GM18867 (cell line): ENCODE data around the gene MDM2.
A peak's percentile ranks its signal among the peaks of the same experiment; 100 is the strongest.

Source experiments
- ATAC-seq: cut with Tn5 transposase; IDR thresholded peaks from one replicate; pipeline ENCODE4 v1.9.1; 2021; ENCODE audit warnings: mild to moderate bottlenecking, moderate library complexity; ENCODE audit not compliant: unreplicated experiment

MDM2 gene

DNA sequence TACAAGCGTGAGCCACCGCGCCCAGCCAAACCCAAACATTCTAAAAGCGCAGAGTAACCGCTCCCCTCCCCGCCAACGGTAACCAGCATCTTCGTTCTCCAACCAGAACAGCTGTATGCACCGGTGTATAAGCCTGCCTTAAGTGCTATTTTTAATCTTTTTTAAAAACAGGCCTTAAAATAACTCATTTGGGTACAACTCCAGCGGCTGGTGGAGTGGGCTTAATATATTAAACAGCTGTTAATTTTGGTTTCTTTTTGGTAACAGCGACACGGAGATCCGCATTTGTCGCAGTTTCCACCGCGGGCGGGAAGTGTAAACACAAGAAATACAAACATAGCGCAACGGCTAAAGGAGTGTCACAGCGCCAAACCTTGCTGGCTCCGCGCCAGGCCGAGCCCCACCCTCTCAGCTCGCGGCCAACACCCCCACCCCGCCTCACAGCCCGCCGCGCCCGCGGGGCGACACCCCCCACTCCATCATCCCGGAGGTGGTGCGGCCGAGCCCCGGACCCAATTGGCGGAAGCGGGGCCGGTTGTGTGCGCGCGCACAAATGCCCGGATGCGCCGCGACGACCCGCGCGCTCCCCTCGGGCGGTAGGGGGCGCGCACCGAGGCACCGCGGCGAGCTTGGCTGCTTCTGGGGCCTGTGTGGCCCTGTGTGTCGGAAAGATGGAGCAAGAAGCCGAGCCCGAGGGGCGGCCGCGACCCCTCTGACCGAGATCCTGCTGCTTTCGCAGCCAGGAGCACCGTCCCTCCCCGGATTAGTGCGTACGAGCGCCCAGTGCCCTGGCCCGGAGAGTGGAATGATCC is at the start of gene MDM2:
Gene MDM2, plus strand, starts transcription at position 602 of the 812 bp plus-strand sequence. CDS start 301 bp downstream, outside the sequence.
- ATAC-seq, result peak; percentile 75

GRCh38 chr12:68759852-68760251 is 48.1 kb upstream of the MDM2 start:
- ATAC-seq, result no peak

DNA sequence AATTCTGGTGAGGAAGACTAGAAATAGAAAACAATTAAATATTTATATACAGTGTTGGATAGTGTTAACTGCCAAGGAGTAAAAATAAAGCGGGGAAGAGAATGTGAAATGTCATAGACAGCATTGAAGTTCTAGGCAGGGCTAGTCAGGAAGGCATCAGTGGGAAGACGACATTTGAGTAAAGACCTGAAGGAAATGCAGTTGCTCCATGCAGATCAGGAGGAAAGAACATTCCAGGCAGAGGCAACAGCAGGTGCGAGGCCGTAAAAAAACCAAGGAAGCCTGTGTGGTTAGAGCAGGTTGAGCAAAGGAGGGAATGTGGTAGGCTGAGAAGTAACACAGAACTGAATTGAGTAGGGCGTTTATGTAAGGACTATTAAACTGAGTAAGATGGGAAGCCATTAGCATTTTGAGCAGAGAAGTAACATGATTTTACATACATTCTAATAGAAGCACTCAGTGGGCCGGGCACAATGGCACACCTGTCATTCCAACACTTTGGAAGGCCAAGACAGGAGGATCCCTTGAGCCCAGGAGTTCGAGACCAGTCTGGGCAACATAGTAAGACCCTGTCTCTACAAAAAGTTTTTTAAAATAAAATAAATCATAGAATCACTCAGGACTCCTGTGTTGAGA is 47.1 kb upstream of the MDM2 start:
- no peak for ATAC-seq

DNA sequence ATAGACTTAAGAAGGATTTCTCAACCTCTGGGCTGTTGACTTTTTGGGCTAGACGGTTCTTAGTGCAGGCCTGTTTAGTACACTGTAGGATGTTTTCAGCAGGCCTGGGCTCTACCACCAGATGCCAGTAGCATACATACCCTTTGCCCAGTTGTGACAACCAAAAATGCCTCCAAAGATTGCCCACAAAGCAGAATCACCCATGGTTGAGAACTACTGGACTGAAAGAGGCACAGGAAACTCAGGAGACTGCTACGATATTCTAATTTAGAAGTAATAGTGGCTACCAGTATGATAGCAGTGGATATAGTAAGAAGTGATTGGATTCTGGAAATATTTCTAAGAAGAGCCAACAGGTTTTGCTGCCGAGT is 46.5 kb upstream of the MDM2 start:
- no peak for ATAC-seq

- no peak for ATAC-seq
Observed at GRCh38 chr12:68761901-68762630, 45.9 kb upstream of the MDM2 start.

DNA sequence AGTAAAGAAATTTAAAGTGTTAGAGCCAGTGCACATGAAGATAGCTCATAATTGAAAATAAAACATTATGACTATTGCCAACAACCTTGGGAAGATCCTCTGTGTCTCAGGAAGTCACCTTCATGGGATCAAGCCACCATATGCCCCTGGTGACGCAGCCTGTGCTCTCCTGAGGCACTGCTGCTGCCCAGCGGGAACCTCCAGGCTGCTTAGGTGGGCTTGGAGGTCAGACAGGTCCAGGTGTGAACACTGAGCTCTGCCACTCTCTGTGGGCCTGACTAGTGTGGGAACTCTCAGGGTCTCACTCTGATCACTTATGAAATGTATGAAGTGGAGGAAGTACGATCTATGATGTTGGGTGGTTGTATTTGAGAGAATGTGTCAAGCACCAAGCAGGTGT is 45.3 kb upstream of the MDM2 start:
- ATAC-seq, result no peak

DNA sequence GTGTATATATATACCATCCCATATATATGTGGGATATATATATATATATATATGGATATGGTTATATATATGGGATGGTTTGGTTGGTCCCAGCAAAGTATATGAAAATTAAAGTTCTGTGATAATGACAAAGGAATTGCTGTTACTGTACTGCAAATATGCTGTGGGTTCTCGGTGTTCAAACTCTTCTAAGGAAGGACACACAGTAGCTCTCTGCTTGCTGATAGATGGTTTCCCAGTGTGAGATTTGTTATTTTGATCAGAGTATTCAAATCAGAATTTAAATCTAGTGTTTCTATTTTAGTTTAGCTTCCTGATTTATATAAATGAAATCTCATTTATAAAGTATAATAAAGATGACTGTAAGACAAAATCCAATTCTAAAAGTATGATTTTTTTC is 42.3 kb upstream of the MDM2 start:
- ATAC-seq, result no peak

GRCh38 chr12:68766646-68767045 is 41.3 kb upstream of the MDM2 start:
- ATAC-seq, result no peak

DNA sequence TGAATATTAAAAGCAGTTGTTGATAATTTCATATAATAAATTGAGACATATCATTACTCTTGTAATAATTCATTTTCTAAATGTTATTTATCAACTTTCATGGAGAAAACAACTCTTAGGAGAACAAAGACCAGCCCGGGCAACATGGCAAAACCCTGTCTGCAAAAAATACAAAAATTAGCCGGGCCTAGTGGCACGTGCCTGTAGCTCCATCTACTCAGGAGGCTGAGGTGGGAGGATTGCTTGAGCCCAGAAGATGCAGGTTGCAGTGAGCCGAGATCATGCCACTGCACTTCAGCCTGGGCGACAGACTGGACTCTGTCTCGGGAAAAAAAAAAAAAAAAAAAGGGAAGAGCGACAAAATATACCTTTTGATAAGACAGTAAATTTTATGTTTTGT is 40.8 kb upstream of the MDM2 start:
- no peak for ATAC-seq

DNA sequence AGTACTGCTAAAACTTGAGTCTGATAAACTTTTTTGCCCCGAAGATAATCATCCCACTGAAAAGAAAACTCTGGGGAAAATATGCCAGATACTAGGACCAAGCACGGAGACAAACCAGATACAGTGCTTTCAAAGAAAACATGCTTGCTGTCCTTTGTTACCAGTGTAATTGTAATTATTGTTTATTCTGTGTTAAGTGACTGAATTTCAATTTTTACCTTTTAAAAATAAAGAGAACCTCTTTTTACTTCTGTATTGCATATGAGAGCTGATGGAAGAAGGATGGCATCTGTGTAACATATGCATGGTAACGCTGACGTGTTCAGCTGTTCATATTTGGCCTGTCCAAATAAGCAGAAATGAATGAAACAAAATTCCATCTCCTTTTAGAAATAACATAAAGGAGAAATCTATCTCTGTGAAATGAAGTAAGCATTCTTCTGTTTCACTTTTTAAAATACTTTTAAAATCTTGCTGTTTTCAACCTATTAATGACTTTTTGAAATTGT is 39.5 kb upstream of the MDM2 start:
- ATAC-seq, result no peak

DNA sequence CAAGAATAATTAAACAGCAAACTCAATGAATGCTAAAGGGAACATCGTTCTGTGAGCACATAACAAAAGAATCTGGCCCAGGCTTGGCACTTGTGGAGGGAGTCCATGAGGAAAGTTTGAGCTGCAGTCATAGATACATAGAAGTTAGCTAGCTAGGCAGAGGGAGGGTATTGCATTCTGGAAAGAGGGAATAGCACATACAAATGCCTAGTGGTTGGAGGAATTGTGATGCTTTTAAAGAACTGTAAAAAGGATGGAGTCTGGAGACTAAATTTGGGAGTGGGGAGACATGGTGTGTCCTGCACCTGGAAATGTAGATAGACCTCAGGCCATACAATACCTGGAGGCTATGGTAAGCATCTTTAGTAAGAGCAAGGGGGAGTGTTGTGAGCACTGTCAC is 38.0 kb upstream of the MDM2 start:
- ATAC-seq, result no peak

DNA sequence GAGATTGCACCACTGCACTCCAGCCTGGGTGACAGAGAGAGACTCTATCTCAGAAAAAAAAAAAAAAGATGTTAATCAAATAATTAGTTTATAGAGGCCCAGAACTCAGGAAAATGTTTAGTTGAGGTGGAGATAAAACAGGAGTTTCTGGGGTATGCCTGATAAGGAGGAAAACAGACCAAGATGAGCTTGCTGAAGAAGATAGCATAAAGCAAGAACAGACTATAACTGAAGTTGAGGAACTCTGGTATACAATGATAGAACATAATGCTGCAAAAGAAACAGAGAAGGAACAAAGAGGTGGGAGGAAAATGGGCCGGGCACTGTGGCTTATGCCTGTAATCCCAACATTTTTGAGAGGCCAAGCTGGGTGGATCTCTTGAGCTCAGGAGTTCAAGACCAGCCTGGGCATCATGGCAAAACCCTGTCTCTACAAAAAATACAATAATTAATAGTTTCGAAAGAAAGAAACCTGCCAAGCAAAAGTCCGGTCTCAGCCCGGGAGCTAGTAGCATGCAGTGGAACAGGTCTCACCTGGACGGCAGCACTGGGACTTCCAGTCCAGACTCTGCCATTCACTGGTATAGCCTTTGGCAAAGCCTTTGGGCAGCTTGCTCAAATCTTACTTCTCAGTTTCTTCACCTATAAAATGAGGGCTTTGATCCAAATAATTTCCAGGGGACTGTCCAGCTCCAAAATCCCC is 36.6 kb upstream of the MDM2 start:
- no peak for ATAC-seq

DNA sequence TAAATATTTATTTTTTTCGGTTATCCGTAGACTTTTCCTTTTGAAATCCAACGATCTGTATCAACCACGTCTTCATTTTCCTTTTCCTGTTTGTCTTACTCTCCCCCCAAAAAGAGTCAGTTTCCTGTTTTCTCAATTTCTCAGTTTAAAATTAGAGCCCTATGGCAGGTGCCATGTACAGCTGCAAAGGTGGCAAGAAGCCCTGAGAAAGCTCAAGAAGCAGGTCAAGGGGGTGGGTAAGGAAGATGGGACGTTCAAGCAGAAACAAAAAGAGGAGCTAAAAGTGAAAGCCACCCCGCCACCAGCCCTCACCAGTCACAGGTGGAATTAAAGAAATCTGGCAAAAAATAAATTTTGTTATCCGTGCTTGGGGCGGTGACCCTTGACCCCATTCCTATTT is 35.3 kb upstream of the MDM2 start:
- peak; percentile 68 for ATAC-seq

- ATAC-seq, result no peak
Observed at GRCh38 chr12:68773582-68773981, 34.4 kb upstream of the MDM2 start.

DNA sequence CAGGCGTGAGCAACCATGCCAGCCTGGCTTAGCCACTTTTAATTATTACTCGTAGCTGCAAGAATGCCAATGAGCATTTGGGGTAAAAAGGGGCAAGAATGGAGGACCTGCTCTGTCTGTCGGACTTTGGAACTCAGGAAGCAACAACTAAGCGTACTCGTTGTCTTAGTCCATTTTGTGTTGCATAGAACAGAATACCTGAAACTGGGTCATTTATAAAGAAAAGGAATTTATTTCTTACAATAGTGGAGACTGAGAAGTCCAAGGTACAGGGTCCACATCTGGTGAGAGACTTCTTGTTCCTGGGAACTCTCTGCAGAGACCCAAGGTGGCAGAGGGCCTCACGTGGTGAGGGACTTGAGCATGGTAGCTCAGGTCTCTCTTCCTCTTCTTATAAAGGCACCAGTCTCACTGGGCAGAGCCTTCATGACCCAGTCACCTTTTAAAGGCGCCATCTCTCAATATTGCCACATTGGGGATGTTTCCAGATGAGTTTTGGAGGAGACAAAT is 32.8 kb upstream of the MDM2 start:
- no peak for ATAC-seq

DNA sequence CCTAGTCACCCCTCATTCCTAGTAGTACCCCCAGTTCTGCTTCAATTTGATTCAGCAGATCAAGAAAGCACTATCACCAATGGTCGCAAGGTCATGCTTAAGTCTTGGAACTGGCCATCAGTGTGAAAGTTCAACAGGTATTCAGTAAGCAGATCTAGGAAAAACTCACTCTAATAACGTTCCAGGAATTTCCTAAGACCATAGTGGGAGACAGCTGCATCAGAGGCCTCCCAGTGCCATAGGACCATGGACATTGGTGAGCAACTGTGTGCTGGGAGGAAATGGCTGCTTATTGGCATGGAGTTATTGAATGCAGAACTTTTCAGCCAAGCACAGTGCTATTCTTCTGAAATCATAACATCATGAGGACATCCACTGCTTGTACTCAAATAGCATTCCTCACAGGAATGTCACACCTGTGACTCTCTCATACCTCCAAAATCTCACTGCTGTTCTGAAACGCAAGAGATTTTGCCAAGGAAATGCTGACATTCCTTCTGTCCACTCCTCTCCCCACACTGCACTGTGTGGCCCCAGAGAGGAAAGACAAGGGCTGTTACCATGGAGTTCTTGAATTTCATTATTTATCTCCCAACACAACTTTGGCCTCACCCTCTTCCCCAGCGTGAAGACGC is 30.9 kb upstream of the MDM2 start:
- ATAC-seq, result no peak

- ATAC-seq, result no peak
Observed at GRCh38 chr12:68779280-68779679, 28.7 kb upstream of the MDM2 start.

DNA sequence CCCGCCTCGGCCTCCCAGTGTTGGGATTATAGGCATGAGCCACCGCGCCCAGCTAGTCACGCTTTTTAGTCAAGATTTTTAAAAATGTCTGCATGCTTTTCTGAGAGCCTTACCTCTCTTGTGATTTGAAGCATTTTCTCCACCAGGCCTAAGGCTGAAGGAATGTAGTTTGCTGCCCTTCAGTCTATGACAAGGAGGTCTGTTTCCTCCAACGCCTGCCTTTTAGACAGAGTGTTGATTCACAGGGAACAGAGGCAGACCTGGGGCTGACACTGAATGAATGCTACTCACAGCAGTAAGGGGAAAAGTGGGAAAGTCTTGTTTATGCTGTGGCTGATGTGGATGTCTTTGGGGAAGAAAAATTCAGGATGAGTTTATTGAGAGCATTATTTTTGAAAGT is 27.2 kb upstream of the MDM2 start:
- ATAC-seq, result no peak

GRCh38 chr12:68781728-68782127 is 26.2 kb upstream of the MDM2 start:
- ATAC-seq, result no peak

GRCh38 chr12:68784015-68784414 is 24.0 kb upstream of the MDM2 start:
- no peak for ATAC-seq
